ENCODE data around the gene VSX1. TPM values are rescaled to one million over a fixed set of nuclear protein-coding genes. Genes with fewer than 3 reads are reported as not detected.

The VSX1 gene
- polyA plus RNA-seq, 1 experiment: 0.06 TPM

GRCh38 chr20:25063546-25063945, 18.4 kb downstream of the VSX1 start:
- no peak for DNase-seq (ENCODE audit: low read depth, low spot score)
- CTCF ChIA-PET: interaction anchor here (1.1 to 8.7 kb wide), 2 partner anchors 55 to 67 kb away, joined by 3 to 147 read pairs; no protein-coding TSS in a partner anchor
- TF ChIP-seq, protein P1, sequence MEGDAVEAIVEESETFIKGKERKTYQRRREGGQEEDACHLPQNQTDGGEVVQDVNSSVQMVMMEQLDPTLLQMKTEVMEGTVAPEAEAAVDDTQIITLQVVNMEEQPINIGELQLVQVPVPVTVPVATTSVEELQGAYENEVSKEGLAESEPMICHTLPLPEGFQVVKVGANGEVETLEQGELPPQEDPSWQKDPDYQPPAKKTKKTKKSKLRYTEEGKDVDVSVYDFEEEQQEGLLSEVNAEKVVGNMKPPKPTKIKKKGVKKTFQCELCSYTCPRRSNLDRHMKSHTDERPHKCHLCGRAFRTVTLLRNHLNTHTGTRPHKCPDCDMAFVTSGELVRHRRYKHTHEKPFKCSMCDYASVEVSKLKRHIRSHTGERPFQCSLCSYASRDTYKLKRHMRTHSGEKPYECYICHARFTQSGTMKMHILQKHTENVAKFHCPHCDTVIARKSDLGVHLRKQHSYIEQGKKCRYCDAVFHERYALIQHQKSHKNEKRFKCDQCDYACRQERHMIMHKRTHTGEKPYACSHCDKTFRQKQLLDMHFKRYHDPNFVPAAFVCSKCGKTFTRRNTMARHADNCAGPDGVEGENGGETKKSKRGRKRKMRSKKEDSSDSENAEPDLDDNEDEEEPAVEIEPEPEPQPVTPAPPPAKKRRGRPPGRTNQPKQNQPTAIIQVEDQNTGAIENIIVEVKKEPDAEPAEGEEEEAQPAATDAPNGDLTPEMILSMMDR (IDR thresholded peaks at IDR 0.05; ENCODE audit: low read depth, low read length): no peak

GRCh38 chr20:25062841-25063240, 19.1 kb downstream of the VSX1 start:
- POLR2A ChIA-PET: no interaction called here
- DNase-seq (ENCODE audit: low read depth, low spot score): no peak
- CTCF ChIA-PET: interaction anchor here (0.9 to 8.7 kb wide), 2 partner anchors 9 to 66 kb away, joined by 3 to 147 read pairs; no protein-coding TSS in a partner anchor
- TF ChIP-seq, protein P1 (IDR thresholded peaks at IDR 0.05; ENCODE audit: low read depth, low read length): no peak
- Histone ChIP-seq H3K4me3 (ENCODE audit: low read depth, low read length) (no peak overlapping the region), H3K9me3 (ENCODE audit: control insufficient read depth, insufficient read depth, low read length) (peaks cover 11% of the 10 kb centered on the region), H3K27ac (ENCODE audit: low read depth, low read length) (no peak overlapping the region), H3K27me3 (ENCODE audit: control insufficient read depth, insufficient read depth, low read length) (peaks cover 63% of the 10 kb centered on the region)

More at GRCh38 chr20:25063546-25063945, 18.4 kb downstream of the VSX1 start:
- H3K9me3 ChIP-seq (ENCODE audit: control insufficient read depth, insufficient read depth, low read length): peaks cover 9% of the 10 kb centered on the region
- H3K4me3 ChIP-seq (ENCODE audit: low read depth, low read length): no peak overlapping the region
- H3K27ac ChIP-seq (ENCODE audit: low read depth, low read length): no peak overlapping the region
- POLR2A ChIA-PET: no interaction called here
- H3K27me3 ChIP-seq (ENCODE audit: control insufficient read depth, insufficient read depth, low read length): peaks cover 60% of the 10 kb centered on the region

DNA sequence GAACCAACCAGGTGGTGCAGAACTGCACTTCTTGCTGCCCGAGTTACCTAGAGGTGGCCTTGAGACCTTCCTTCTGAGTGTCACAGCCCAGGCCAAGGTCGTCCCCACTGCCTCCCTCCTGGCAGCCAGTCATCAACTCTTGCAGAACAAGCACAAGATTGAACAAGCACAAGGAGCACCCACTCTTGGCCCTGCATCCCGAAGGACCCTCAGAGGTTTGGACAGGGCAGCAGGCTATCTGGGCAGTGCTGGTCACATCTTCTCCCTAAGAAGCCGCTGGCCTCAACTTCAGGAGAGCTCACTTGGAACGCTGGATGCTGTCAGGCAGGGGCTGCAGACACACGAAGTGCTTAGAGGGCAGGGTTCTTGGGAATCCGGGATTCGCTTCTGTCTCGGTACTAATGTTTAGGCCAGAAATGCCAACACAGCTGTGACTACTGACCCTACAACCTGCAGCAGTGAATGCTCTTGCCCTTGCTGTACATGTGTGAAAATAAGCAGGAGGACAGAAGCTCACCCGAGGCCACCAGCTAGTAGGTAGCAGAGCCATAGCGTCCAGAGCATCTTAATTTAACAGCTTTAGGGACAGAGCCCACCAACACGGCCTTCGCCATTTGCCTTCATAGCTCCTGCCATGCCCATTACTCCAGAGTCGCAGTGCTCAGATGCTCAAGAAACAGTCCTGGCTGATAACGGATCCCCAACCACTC, 20.0 kb downstream of the VSX1 start:
- no peak for DNase-seq (ENCODE audit: low read depth, low spot score)
- ChIA-PET POLR2A (no interaction called here), CTCF (interaction anchor here (0.9 to 8.7 kb wide), 2 partner anchors 9 to 65 kb away, joined by 3 to 147 read pairs; no protein-coding TSS in a partner anchor)
- H3K4me3 ChIP-seq (ENCODE audit: low read depth, low read length): no peak overlapping the region
- H3K9me3 ChIP-seq (ENCODE audit: control insufficient read depth, insufficient read depth, low read length): peaks cover 3% of the 10 kb centered on the region; the same call in 1 of the 2 replicates
- H3K27me3 ChIP-seq (ENCODE audit: control insufficient read depth, insufficient read depth, low read length): peaks cover 63% of the 10 kb centered on the region
- H3K27ac ChIP-seq (ENCODE audit: low read depth, low read length): no peak overlapping the region
- TF ChIP-seq, protein P1 (IDR thresholded peaks at IDR 0.05; ENCODE audit: low read depth, low read length): no peak

GRCh38 chr20:25061103-25061799, 20.7 kb downstream of the VSX1 start:
- POLR2A ChIA-PET: no interaction called here
- CTCF ChIA-PET: interaction anchor here (8.7 kb wide), 1 partner anchor 64 kb away, joined by 147 read pairs; no protein-coding TSS in a partner anchor
- no peak overlapping the region for H3K4me3 ChIP-seq (ENCODE audit: low read depth, low read length)
- TF ChIP-seq, protein P1 (IDR thresholded peaks at IDR 0.05; ENCODE audit: low read depth, low read length): no peak
- DNase-seq (ENCODE audit: low read depth, low spot score): no peak
- H3K9me3 ChIP-seq (ENCODE audit: control insufficient read depth, insufficient read depth, low read length): peaks cover 3% of the 10 kb centered on the region; the same call in 1 of the 2 replicates
- peaks cover 65% of the 10 kb centered on the region for H3K27me3 ChIP-seq (ENCODE audit: control insufficient read depth, insufficient read depth, low read length)
- H3K27ac ChIP-seq (ENCODE audit: low read depth, low read length): no peak overlapping the region
